Tibial artery (tissue), 4 donors: ENCODE data around the gene DNASE2.

Experiments
- DNase-seq, 2 donors: peaks; one replicate each; pipeline ENCODE4 v3.0.0-alpha.2; 2019
- H3K27ac ChIP-seq, 2 donors: fragments of 200-600 bp; sonication (generic) in 1 of 2; 1 replicate in 1 of 2; 2 replicates in 1 of 2; pipeline ENCODE4 v1.5.1; 2018 to 2019; ENCODE audit warnings: mild to moderate bottlenecking in 1 of 2
- H3K27me3 ChIP-seq, 2 donors: fragments of 200-600 bp; sonication (generic) in 1 of 2; one replicate each; pipeline versions ENCODE4 v1.5.1 to v1.6.0; 2016 to 2019
- H3K36me3 ChIP-seq, 3 donors: fragments of 200-600 bp; sonication (generic) in 2 of 3; one replicate each; pipeline ENCODE4 v1.5.1; 2016 to 2019; ENCODE audit warnings: mild to moderate bottlenecking in 2 of 3
- H3K4me1 ChIP-seq, 4 donors: fragments of 200-600 bp; sonication (generic) in 2 of 4; 1 replicate in 3 of 4; 2 replicates in 1 of 4; pipeline ENCODE4 v1.5.1; 2016 to 2019
- H3K4me3 ChIP-seq, 2 donors: fragments of 200-600 bp; sonication (generic) in 1 of 2; 1 replicate in 1 of 2; 2 replicates in 1 of 2; pipeline ENCODE4 v1.5.1; 2018 to 2019; ENCODE audit warnings: mild to moderate bottlenecking in 2 of 2
- H3K9me3 ChIP-seq, 3 donors: fragments of 200-600 bp; sonication (generic) in 1 of 3; one replicate each; pipeline ENCODE4 v1.5.1; 2016 to 2019
- CTCF ChIP-seq, 2 experiments: fragments of 200-600 bp in 1 of 2; fragments of 450-650 bp in 1 of 2; IDR thresholded peaks; one replicate each; pipeline ENCODE4 v1.5.1; 2017 to 2019; ENCODE audit warnings: antibody characterized with exemption in 2 of 2, mild to moderate bottlenecking in 1 of 2, moderate library complexity in 1 of 2
- intact Hi-C: fragments of 100-400 bp; cut with DNase I; formaldehyde crosslinking; loops from one replicate; pipeline ENCODE4 v1.15.0; 2023; ENCODE audit warnings: low total_unique reads

The DNASE2 gene

GRCh38 chr19:12875086-12875485 is 6.2 kb downstream of the DNASE2 start:
- Histone ChIP-seq H3K4me1 (peaks cover 0 to 10% (median 3%) of the 10 kb centered on the region in 4 donors), H3K9me3 (no peaks in the 10 kb centered on the region), H3K27ac (no peak overlapping the region), H3K27me3 (no peaks in the 10 kb centered on the region), H3K4me3 (no peak overlapping the region), H3K36me3 (peaks cover 20 to 54% (median 31%) of the 10 kb centered on the region in 3 donors)
- no peak for DNase-seq
- intact Hi-C loops, result no loop called here
- no peak for TF ChIP-seq CTCF (IDR thresholded peaks at IDR 0.05)

GRCh38 chr19:12873891-12874745 is 7.1 kb downstream of the DNASE2 start:
- Histone ChIP-seq H3K4me1 (peaks cover 0 to 9% (median 0%) of the 10 kb centered on the region in 4 donors), H3K36me3 (peaks cover 20 to 54% (median 31%) of the 10 kb centered on the region in 3 donors)
- intact Hi-C loops, result no loop called here

GRCh38 chr19:12872941-12873890 is 8.0 kb downstream of the DNASE2 start:
- H3K36me3 ChIP-seq, result peaks cover 17 to 47% (median 26%) of the 10 kb centered on the region in 3 donors
- peak; percentile 36 to 78 for DNase-seq
- no peaks in the 10 kb centered on the region for H3K9me3 ChIP-seq
- H3K27me3 ChIP-seq, result peaks cover 0 to 9% of the 10 kb centered on the region in 2 donors
- H3K4me1 ChIP-seq, result peaks cover 0 to 9% (median 0%) of the 10 kb centered on the region in 4 donors
- intact Hi-C loops, result no loop called here
- no peak overlapping the region for H3K27ac ChIP-seq
- H3K4me3 ChIP-seq, result no peak overlapping the region
- TF ChIP-seq CTCF (IDR thresholded peaks at IDR 0.05), result no peak

More at GRCh38 chr19:12873891-12874745, 7.1 kb downstream of the DNASE2 start:
- Histone ChIP-seq H3K27ac (no peak overlapping the region), H3K9me3 (no peaks in the 10 kb centered on the region), H3K4me3 (no peak overlapping the region), H3K27me3 (peaks cover 0 to under 1% of the 10 kb centered on the region in 2 donors)
- TF ChIP-seq CTCF (IDR thresholded peaks at IDR 0.05), result no peak
- DNase-seq, result no peak

GRCh38 chr19:12872255-12872654 is 9.0 kb downstream of the DNASE2 start:
- Histone ChIP-seq H3K36me3 (peaks cover 7 to 37% (median 16%) of the 10 kb centered on the region in 3 donors), H3K27me3 (peaks cover 0 to 19% of the 10 kb centered on the region in 2 donors), H3K27ac (no peak overlapping the region), H3K4me3 (no peak overlapping the region), H3K4me1 (peaks cover 0 to 15% (median 6%) of the 10 kb centered on the region in 4 donors), H3K9me3 (no peaks in the 10 kb centered on the region)
- intact Hi-C loops, result no loop called here
- TF ChIP-seq CTCF (IDR thresholded peaks at IDR 0.05), result no peak
- DNase-seq, result no peak

GRCh38 chr19:12871681-12872080 is 9.6 kb downstream of the DNASE2 start:
- peaks cover 0 to 22% of the 10 kb centered on the region in 2 donors for H3K27me3 ChIP-seq
- H3K4me1 ChIP-seq, result peaks cover 0 to 16% (median 6%) of the 10 kb centered on the region in 4 donors
- TF ChIP-seq CTCF (IDR thresholded peaks at IDR 0.05), result no peak
- H3K9me3 ChIP-seq, result no peaks in the 10 kb centered on the region
- no peak overlapping the region for H3K4me3 ChIP-seq
- DNase-seq, result no peak
- intact Hi-C loops, result no loop called here
- no peak overlapping the region for H3K27ac ChIP-seq
- peaks cover 1 to 32% (median 11%) of the 10 kb centered on the region in 3 donors for H3K36me3 ChIP-seq
